Measurements from ENCODE around the gene PFKM. TPM values are rescaled to one million over a fixed set of nuclear protein-coding genes. Genes with fewer than 3 reads are reported as not detected.

PFKM gene
- total and polyA plus RNA-seq, 12 donors = 121 to 948 (median 668) TPM

GRCh38 chr12:48157018-48157888, 38.1 kb downstream of the PFKM start, which contains the start of gene ASB8:
Gene ASB8 (minus strand): TSS chr12:48157515. CDS start chr12:48153496, 4,019 bp downstream.
- Histone ChIP-seq H3K9me3 (no peaks in the 10 kb centered on the region), H3K27me3 (no peaks in the 10 kb centered on the region), H3K4me1 (peaks cover 0 to 49% (median 28%) of the 10 kb centered on the region in 9 donors), H3K36me3 (peaks cover 0 to 30% (median 8%) of the 10 kb centered on the region in 9 donors), H3K4me3 (peak within 1 kb of the TSS; percentile 63 to 99 (median 80)), H3K27ac (peak within 1 kb of the TSS; percentile 19 to 95 (median 89))
- WGBS, 2 donors = 0 to 1% methylated on average over 56 of the region's 56 CpGs
- ATAC-seq (peak; percentile 97 to 99 (median 99)), DNase-seq (peak; percentile 99)
- intact Hi-C loops (cut with DNase I) = loop anchor here in 7 of 10 donors (1.0 to 10.0 kb wide), 6 partner anchors 35 to 502 kb away; partner anchors contain the start of genes SENP1 (in 6 of the 7) and PFKM (in 1 of the 7)
- peak in 8 of 9 donors; percentile 33 to 73 (median 53) for TF ChIP-seq CTCF (IDR thresholded peaks at IDR 0.05)

GRCh38 chr12:48157889-48158370, 38.8 kb downstream of the PFKM start:
- intact Hi-C loops (cut with DNase I) = loop anchor here in 7 of 10 donors (1.0 to 10.0 kb wide), 7 partner anchors 36 to 503 kb away; partner anchors contain the start of genes SENP1 (in 6 of the 7) and PFKM (in 1 of the 7)
- Histone ChIP-seq H3K27me3 (no peaks in the 10 kb centered on the region), H3K27ac (peak overlapping the region in 9 of 10 donors; percentile 82 to 95 (median 89)), H3K9me3 (no peaks in the 10 kb centered on the region), H3K4me3 (peak overlapping the region in 9 of 10 donors; percentile 63 to 99 (median 82)), H3K36me3 (peaks cover 0 to 24% (median 3%) of the 10 kb centered on the region in 9 donors), H3K4me1 (peaks cover 0 to 42% (median 21%) of the 10 kb centered on the region in 9 donors)
- no peak for ATAC-seq
- DNase-seq = no peak
- WGBS, 2 donors = 66 to 68% methylated on average over 3 of the region's 3 CpGs
- no peak for TF ChIP-seq CTCF (IDR thresholded peaks at IDR 0.05)

DNA sequence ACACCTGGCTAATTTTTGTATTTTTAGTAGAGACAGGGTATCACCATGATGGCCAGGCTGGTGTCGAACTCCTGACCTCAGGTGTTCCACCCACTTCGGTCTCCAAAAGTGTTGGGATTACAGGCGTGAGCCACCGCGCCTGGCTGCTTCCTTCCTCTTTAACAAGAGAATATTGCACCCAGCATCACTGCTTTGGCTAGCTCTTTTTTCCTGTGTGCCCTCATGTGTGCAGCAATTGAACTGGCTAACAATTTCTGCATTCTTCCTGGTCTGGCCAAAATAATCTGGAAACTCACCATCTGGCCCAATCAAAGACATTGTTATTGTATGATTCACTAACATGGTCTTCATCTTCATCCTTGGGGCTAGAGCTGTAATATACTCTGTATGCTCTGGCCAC, 40.9 kb downstream of the PFKM start:
- intact Hi-C loops (cut with DNase I) = loop anchor here in 9 of 10 donors (5.0 to 10.0 kb wide), 5 partner anchors 63 to 255 kb away; partner anchors contain the start of genes TMEM106C (in 2 of the 9) and VDR (in 1 of the 9)
- H3K9me3 ChIP-seq = no peaks in the 10 kb centered on the region
- peaks cover 0 to 27% (median 11%) of the 10 kb centered on the region in 9 donors for H3K4me1 ChIP-seq
- WGBS, 2 donors = 79 to 93% methylated on average over 5 of the region's 5 CpGs
- ATAC-seq (no peak), DNase-seq (no peak)
- no peaks in the 10 kb centered on the region for H3K27me3 ChIP-seq
- H3K27ac ChIP-seq = no peak overlapping the region
- no peak for TF ChIP-seq CTCF (IDR thresholded peaks at IDR 0.05)
- H3K36me3 ChIP-seq = peaks cover 0 to 3% (median 0%) of the 10 kb centered on the region in 9 donors
- no peak overlapping the region for H3K4me3 ChIP-seq

DNA sequence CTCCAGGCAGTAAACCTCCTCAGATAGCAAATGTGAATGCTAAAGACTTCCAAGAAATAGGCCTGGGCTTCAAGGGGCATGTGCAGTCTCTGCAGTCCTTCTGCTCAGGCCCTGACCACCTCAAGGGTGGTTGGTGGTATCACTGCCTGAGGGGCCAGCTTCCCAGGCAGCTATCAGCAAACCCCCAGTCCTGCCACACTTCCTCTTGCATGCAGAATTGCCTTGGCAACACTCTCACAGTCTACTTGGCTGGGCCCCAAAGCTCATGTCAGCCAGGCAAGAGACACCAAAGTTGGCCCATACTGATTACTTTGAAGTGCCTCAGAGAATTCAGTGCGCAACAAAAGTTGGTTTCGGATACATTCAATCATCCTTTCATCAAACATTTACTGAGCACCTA, 41.6 kb downstream of the PFKM start:
- Histone ChIP-seq H3K4me3 (no peak overlapping the region), H3K27me3 (peaks cover 0 to 4% (median 0%) of the 10 kb centered on the region in 7 donors), H3K36me3 (no peaks in the 10 kb centered on the region), H3K27ac (no peak overlapping the region), H3K4me1 (peaks cover 0 to 23% (median 9%) of the 10 kb centered on the region in 9 donors), H3K9me3 (no peaks in the 10 kb centered on the region)
- intact Hi-C loops (cut with DNase I) = loop anchor here in 9 of 10 donors (5.0 to 10.0 kb wide), 5 partner anchors 64 to 256 kb away; partner anchors contain the start of genes TMEM106C (in 2 of the 9) and VDR (in 1 of the 9)
- ATAC-seq = no peak
- WGBS, 2 donors = 31 to 50% methylated on average over 2 of the region's 2 CpGs
- TF ChIP-seq CTCF (IDR thresholded peaks at IDR 0.05) = no peak
- DNase-seq = peak in 1 of 2 donors; percentile 33
